Nephron progenitor cell (in vitro differentiated cells): ENCODE results near the gene FAIM2.

Experiments
- DNase-seq: peaks from one replicate; pipeline ENCODE4 v3.0.0; 2021
- H3K27ac Mint-ChIP-seq: 2 replicates; pipeline ENCODE4 v1.8.0; 2021; ENCODE audit warnings: mild to moderate bottlenecking, moderate library complexity, mixed read lengths
- H3K27me3 Mint-ChIP-seq: 2 replicates; pipeline ENCODE4 v1.8.0; 2021; ENCODE audit warnings: mild to moderate bottlenecking, low read depth, mixed read lengths; ENCODE audit not compliant: poor library complexity
- H3K36me3 Mint-ChIP-seq: 2 replicates; pipeline ENCODE4 v1.8.0; 2021; ENCODE audit warnings: low read depth, mixed read lengths
- H3K4me1 Mint-ChIP-seq: 2 replicates; pipeline ENCODE4 v1.8.0; 2021; ENCODE audit warnings: mixed read lengths
- H3K4me3 Mint-ChIP-seq: 2 replicates; pipeline ENCODE4 v1.8.0; 2021; ENCODE audit warnings: mild to moderate bottlenecking, moderate library complexity, mixed read lengths
- H3K9me3 Mint-ChIP-seq: 2 replicates; pipeline ENCODE4 v1.8.0; 2021; ENCODE audit warnings: mild to moderate bottlenecking, moderate library complexity, mixed read lengths
- TF ChIP-seq, protein P1 (sequence below): fragments of 200-600 bp; sonication (generic); IDR thresholded peaks from 2 replicates; pipeline ENCODE4 v1.5.0; 2021; ENCODE audit warnings: antibody characterized with exemption

The FAIM2 gene

DNA sequence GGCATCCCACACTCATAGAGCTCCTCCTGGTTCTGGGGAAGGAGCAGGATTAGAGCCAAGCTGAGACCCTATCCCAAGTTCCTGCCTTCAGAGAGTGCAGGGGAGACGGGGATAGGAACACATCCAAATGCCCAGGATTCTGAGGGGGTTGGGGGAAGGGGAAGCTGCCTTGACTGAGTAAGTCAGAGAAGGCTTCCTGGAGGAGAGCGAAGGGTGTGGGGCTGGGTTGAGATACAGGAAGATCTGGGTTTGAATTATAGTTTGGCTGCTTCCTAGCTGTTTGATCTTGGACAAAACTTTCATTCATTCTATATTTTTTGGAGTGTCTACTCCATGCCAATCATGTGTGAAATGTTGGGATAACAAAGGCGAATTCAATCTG, 38.8 kb upstream of the FAIM2 start:
- DNase-seq = no peak
- TF ChIP-seq, protein P1, sequence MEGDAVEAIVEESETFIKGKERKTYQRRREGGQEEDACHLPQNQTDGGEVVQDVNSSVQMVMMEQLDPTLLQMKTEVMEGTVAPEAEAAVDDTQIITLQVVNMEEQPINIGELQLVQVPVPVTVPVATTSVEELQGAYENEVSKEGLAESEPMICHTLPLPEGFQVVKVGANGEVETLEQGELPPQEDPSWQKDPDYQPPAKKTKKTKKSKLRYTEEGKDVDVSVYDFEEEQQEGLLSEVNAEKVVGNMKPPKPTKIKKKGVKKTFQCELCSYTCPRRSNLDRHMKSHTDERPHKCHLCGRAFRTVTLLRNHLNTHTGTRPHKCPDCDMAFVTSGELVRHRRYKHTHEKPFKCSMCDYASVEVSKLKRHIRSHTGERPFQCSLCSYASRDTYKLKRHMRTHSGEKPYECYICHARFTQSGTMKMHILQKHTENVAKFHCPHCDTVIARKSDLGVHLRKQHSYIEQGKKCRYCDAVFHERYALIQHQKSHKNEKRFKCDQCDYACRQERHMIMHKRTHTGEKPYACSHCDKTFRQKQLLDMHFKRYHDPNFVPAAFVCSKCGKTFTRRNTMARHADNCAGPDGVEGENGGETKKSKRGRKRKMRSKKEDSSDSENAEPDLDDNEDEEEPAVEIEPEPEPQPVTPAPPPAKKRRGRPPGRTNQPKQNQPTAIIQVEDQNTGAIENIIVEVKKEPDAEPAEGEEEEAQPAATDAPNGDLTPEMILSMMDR = no peak
- no peak overlapping the region for H3K4me3 Mint-ChIP-seq
- H3K9me3 Mint-ChIP-seq = no peaks in the 10 kb centered on the region
- H3K36me3 Mint-ChIP-seq = no peaks in the 10 kb centered on the region
- H3K27ac Mint-ChIP-seq = no peak overlapping the region
- peaks cover 41% of the 10 kb centered on the region for H3K4me1 Mint-ChIP-seq
- H3K27me3 Mint-ChIP-seq = peaks cover 26% of the 10 kb centered on the region

DNA sequence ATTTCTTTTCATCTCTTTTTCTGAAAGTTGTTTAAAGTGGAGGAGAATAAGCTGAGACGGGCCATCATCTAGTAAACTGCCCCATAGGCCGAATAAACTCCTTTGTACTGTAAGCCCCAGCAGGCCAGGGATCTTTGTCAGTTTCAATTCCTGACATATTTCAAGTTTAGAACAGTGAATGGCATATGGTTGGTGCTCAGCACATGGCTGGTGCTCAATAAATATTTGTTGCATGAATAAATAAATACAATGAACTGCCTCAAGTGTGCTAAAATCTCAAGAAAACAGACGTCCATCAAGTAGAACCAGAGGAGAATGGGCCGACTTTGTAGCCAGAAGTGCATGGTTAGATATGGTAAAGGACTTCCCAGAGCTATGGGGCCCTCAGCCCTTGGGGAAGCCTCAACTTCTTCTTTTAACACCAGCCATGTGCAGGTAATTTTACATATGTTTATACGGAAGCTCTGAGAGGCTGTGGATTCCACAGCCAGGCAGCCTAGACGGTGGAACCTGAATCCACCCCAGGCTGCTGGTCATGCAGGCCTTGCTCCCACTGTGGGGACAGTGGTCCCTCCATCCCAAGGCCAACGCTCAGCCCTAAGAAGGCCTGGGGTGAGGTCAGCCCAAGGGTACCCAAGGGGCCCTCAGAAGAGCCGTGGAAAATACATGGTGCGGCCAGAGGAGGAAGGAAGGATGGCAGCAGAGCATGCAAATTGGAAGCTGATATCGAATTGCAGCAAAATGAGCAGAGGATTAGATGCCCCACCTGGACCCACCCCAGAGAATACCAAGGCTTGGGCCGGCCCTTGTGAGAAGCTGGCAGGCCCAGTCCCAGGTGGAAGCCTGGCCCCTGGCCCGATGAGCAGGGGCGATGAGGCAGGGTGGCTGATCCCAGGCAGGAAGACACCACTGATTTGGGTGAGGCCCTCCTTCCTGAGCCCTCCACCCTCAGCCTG, 38.1 kb upstream of the FAIM2 start:
- Mint-ChIP-seq H3K9me3 (no peaks in the 10 kb centered on the region), H3K27me3 (peaks cover 22% of the 10 kb centered on the region), H3K27ac (no peak overlapping the region), H3K36me3 (no peaks in the 10 kb centered on the region), H3K4me1 (peaks cover 41% of the 10 kb centered on the region), H3K4me3 (no peak overlapping the region)
- DNase-seq = no peak
- TF ChIP-seq, protein P1 = no peak

DNA sequence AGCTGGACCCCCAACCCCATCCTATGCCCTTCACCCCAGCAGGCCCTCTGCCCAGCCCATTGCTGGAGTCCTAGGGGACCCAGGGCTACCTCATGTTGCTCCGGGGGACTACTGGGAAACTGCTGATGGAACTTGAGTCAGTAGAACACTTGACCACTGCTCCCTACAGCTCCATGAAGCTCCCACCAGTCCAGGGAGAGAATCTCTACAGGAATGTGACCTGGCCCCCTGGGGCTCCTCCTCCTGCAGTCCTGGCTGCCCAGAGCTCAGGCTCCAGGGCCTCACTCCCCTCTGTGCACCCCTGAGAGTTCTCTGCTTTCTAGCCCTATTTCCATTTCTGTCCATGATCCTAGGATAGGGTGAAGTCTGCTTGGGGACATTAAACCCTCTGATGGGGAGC, 36.0 kb upstream of the FAIM2 start:
- H3K36me3 Mint-ChIP-seq = no peaks in the 10 kb centered on the region
- H3K9me3 Mint-ChIP-seq = peaks cover under 1% of the 10 kb centered on the region
- H3K4me3 Mint-ChIP-seq = no peak overlapping the region
- H3K4me1 Mint-ChIP-seq = peaks cover 26% of the 10 kb centered on the region
- H3K27me3 Mint-ChIP-seq = peaks cover 21% of the 10 kb centered on the region
- TF ChIP-seq, protein P1 = no peak
- H3K27ac Mint-ChIP-seq = no peak overlapping the region
- no peak for DNase-seq

DNA sequence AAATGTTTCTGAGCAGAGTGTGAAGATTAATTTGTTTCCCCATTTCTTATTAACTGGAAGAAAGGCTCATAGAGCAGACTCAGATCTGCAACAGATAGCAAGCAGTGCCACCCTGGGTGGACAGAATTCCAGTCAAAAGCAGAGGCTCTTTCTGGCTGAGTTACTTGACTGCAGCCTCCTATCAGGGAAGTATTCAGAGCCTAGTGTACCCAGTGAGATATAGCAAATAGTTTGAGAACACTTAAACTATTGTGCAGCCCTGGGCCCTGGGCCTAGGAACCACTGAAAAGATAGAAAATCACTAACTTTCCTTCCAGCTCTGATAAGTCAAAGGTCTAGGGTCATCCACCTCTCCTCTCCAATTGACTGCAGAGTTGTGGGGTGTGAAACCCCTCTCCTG, 35.6 kb upstream of the FAIM2 start:
- Mint-ChIP-seq H3K4me3 (no peak overlapping the region), H3K4me1 (peaks cover 30% of the 10 kb centered on the region), H3K27me3 (peaks cover 21% of the 10 kb centered on the region), H3K9me3 (peaks cover 5% of the 10 kb centered on the region), H3K36me3 (no peaks in the 10 kb centered on the region), H3K27ac (no peak overlapping the region)
- DNase-seq = no peak
- TF ChIP-seq, protein P1 = no peak

DNA sequence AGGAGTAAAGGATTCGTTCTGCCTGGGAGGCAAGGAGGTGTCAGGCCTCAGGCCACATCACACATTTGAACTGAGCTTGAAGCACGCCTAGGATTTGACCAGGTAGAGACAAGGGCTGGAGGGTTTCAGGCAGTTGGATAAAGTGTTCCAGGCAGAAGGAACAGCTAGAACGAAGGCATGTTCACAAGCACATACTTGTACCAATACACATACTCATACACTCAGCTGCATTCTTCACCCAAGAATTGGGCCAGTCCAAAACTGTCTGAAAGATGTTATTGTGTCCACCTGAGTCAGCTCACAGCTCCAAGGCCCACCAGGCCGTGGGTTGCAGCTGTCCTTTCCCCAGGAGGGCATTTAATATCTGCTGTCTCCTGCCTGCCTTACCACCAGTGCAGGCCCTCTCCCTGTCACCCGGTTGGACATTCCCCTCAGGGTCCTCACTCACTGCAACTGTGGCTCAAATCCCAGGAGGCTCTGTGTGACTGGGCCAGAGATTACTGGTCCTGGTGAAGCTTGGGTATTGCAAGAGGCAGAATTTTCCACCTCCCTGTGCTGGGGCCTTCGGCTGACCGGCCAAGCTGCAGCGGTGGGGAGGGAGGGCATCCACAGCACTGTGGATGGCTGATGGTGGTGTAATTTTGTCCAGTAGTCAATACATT, 34.1 kb upstream of the FAIM2 start:
- H3K4me1 Mint-ChIP-seq = peaks cover 24% of the 10 kb centered on the region
- H3K27me3 Mint-ChIP-seq = peaks cover 11% of the 10 kb centered on the region
- H3K36me3 Mint-ChIP-seq = no peaks in the 10 kb centered on the region
- no peak overlapping the region for H3K4me3 Mint-ChIP-seq
- peaks cover 5% of the 10 kb centered on the region for H3K9me3 Mint-ChIP-seq
- DNase-seq = no peak
- TF ChIP-seq, protein P1 = no peak
- peak overlapping the region; percentile 22 for H3K27ac Mint-ChIP-seq
